Activated T-cell treated with anti-CD3 and anti-CD28 coated beads for 48 hours (primary cell): Measurements from ENCODE around the gene PEX11B.

Experiments used
- DNase-seq: peaks from one replicate; pipeline ENCODE4 v3.0.0-alpha.2; 2020; ENCODE audit warnings: low read depth

The PEX11B gene

GRCh38 chr1:145871994-145872924 is 46.3 kb downstream of the PEX11B start:
- DNase-seq, result peak; percentile 21

- DNase-seq, result no peak
Observed at GRCh38 chr1:145868232-145868631, 50.3 kb downstream of the PEX11B start.

- DNase-seq, result no peak
Observed at GRCh38 chr1:145863282-145864018, 55.1 kb downstream of the PEX11B start.
